Endothelial cell (in vitro differentiated cells): ENCODE data around the gene DMXL1. TPM values are rescaled to one million over a fixed set of nuclear protein-coding genes. Genes with fewer than 3 reads are reported as not detected.

ENCODE experiments used
- DNase-seq: peaks from one replicate; pipeline ENCODE4 v3.0.0; 2021; ENCODE audit warnings: low spot score
- H3K27ac Mint-ChIP-seq: one replicate; pipeline ENCODE4 v1.8.0; 2021; ENCODE audit warnings: mixed read lengths, inconsistent platforms; ENCODE audit not compliant: unreplicated experiment
- H3K27me3 Mint-ChIP-seq: one replicate; pipeline ENCODE4 v1.8.0; 2021; ENCODE audit warnings: mild to moderate bottlenecking, moderate library complexity, mixed read lengths, inconsistent platforms; ENCODE audit not compliant: unreplicated experiment
- H3K36me3 Mint-ChIP-seq: one replicate; pipeline ENCODE4 v1.8.0; 2021; ENCODE audit warnings: mild to moderate bottlenecking, low read depth, mixed read lengths, inconsistent platforms; ENCODE audit not compliant: unreplicated experiment
- H3K4me1 Mint-ChIP-seq: one replicate; pipeline ENCODE4 v1.8.0; 2021; ENCODE audit warnings: mild to moderate bottlenecking, mixed read lengths, inconsistent platforms; ENCODE audit not compliant: unreplicated experiment
- H3K4me3 Mint-ChIP-seq: one replicate; pipeline ENCODE4 v1.8.0; 2021; ENCODE audit warnings: mild to moderate bottlenecking, mixed read lengths, inconsistent platforms; ENCODE audit not compliant: unreplicated experiment
- H3K9me3 Mint-ChIP-seq: one replicate; pipeline ENCODE4 v1.8.0; 2021; ENCODE audit warnings: mixed read lengths, inconsistent platforms; ENCODE audit not compliant: unreplicated experiment
- CTCF ChIP-seq: fragments of 200-600 bp; sonication (generic); IDR thresholded peaks from one replicate; pipeline ENCODE4 v1.5.0; 2021; ENCODE audit warnings: antibody characterized with exemption; ENCODE audit not compliant: unreplicated experiment
- microRNA-seq: library from miRNA; unstranded; fragments of <30 nt; microRNA quantifications from one replicate; pipeline ENCODE4, GENCODE V29; 2020; ENCODE audit not compliant: unreplicated experiment
- total RNA-seq: library from RNA; stranded (reverse); fragmentation: NEBNext Ultra II Directional; extraction: Animal tissue kit (Norgen Biotek cat#: 25700); gene quantifications from one replicate; pipeline ENCODE4 v1.2.1, GENCODE V29; 2021; ENCODE audit not compliant: unreplicated experiment

The DMXL1 gene
- total RNA-seq, 1 donor from 2014 or later: 24.9 TPM

GRCh38 chr5:119291056-119291455, 220.2 kb downstream of the DMXL1 start:
- Mint-ChIP-seq H3K4me3 (no peak overlapping the region), H3K9me3 (no peaks in the 10 kb centered on the region), H3K27ac (no peak overlapping the region), H3K4me1 (peaks cover 11% of the 10 kb centered on the region), H3K36me3 (no peaks in the 10 kb centered on the region), H3K27me3 (no peaks in the 10 kb centered on the region)
- DNase-seq: no peak
- TF ChIP-seq CTCF: no peak

GRCh38 chr5:119291877-119292276, 221.0 kb downstream of the DMXL1 start:
- TF ChIP-seq CTCF: no peak
- Mint-ChIP-seq H3K9me3 (no peaks in the 10 kb centered on the region), H3K27ac (no peak overlapping the region), H3K4me1 (peaks cover 9% of the 10 kb centered on the region), H3K4me3 (no peak overlapping the region), H3K36me3 (no peaks in the 10 kb centered on the region), H3K27me3 (no peaks in the 10 kb centered on the region)
- no peak for DNase-seq

GRCh38 chr5:119292701-119293515, 222.0 kb downstream of the DMXL1 start:
- no peak overlapping the region for H3K27ac Mint-ChIP-seq
- no peaks in the 10 kb centered on the region for H3K9me3 Mint-ChIP-seq
- no peak for DNase-seq
- no peaks in the 10 kb centered on the region for H3K27me3 Mint-ChIP-seq
- H3K4me1 Mint-ChIP-seq: peaks cover 7% of the 10 kb centered on the region
- no peak overlapping the region for H3K4me3 Mint-ChIP-seq
- H3K36me3 Mint-ChIP-seq: no peaks in the 10 kb centered on the region
- no peak for TF ChIP-seq CTCF

- Mint-ChIP-seq H3K27ac (no peak overlapping the region), H3K36me3 (no peaks in the 10 kb centered on the region), H3K4me1 (peaks cover 7% of the 10 kb centered on the region), H3K9me3 (no peaks in the 10 kb centered on the region), H3K4me3 (no peak overlapping the region), H3K27me3 (no peaks in the 10 kb centered on the region)
- no peak for DNase-seq
- no peak for TF ChIP-seq CTCF
Measured at GRCh38 chr5:119293516-119293829, 222.6 kb downstream of the DMXL1 start.

Small RNAs within 50 kb of the gene (microRNA-seq; reads per million reads assigned to microRNA genes)
- gene MIR5706: not detected

Other genes starting within 250 kb of the DMXL1 start
- gene DTWD2, start 82.5 kb upstream of the DMXL1 start, total RNA-seq: 2.7 TPM